SK-N-SH (cell line): ENCODE data around the gene NRDE2.

Source experiments
- CHD2 ChIP-seq: fragments of 150-350 bp; IDR thresholded peaks from 2 replicates; pipeline ENCODE4 v1.6.1; 2018; ENCODE audit warnings: low read length; ENCODE audit not compliant: partially characterized antibody
- NFIC ChIP-seq: IDR thresholded peaks from 2 replicates; pipeline ENCODE4 v1.4.0; 2012; ENCODE audit warnings: borderline replicate concordance
- POLR2AphosphoS5 ChIP-seq: IDR thresholded peaks from 2 replicates; pipeline ENCODE4 v1.6.1; 2012; ENCODE audit warnings: low read depth, low read length
- RFX5 ChIP-seq: IDR thresholded peaks from 2 replicates; pipeline ENCODE4 v1.6.1; 2012; ENCODE audit warnings: mild to moderate bottlenecking, improper control_type of control experiment, low read length
- SIN3A ChIP-seq: IDR thresholded peaks from 2 replicates; pipeline ENCODE4 v1.6.1; 2012; ENCODE audit warnings: low read depth, mild to moderate bottlenecking, low read length, moderate library complexity, borderline replicate concordance
- TAF1 ChIP-seq: IDR thresholded peaks from 2 replicates; pipeline ENCODE4 v1.6.1; 2012; ENCODE audit warnings: low read depth, mild to moderate bottlenecking, low read length, moderate library complexity, borderline replicate concordance
- TF ChIP-seq, protein P1 (sequence below): IDR thresholded peaks from 2 replicates; pipeline ENCODE4 v1.6.1; 2012; ENCODE audit warnings: mild to moderate bottlenecking, low read depth, low read length, moderate library complexity
- TF ChIP-seq, protein P2 (sequence below): fragments of 200-600 bp; sonication (generic); IDR thresholded peaks from 2 replicates; pipeline ENCODE4 v1.6.1; 2017; ENCODE audit warnings: antibody characterized with exemption, mild to moderate bottlenecking, moderate library complexity

DNA sequence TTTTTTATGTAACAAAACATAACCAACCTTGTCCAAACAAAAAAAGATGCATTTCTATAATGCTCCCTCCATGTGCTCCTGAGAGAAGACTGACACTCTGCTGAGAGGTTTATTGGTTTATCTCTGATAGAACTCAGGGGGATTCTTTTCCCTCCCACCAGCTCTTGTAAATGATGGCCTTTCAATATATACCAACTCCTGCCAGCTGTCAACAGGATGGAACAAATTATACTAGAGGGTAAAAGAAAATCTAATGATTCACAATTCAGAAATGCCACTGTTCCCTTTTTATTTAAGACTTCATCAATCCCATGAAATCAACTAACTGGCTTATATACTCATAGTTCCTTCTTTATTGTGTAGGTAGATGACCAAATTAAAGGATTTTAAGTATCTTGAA lies 50.0 kb downstream of the NRDE2 start:
- TF ChIP-seq, protein P1, sequence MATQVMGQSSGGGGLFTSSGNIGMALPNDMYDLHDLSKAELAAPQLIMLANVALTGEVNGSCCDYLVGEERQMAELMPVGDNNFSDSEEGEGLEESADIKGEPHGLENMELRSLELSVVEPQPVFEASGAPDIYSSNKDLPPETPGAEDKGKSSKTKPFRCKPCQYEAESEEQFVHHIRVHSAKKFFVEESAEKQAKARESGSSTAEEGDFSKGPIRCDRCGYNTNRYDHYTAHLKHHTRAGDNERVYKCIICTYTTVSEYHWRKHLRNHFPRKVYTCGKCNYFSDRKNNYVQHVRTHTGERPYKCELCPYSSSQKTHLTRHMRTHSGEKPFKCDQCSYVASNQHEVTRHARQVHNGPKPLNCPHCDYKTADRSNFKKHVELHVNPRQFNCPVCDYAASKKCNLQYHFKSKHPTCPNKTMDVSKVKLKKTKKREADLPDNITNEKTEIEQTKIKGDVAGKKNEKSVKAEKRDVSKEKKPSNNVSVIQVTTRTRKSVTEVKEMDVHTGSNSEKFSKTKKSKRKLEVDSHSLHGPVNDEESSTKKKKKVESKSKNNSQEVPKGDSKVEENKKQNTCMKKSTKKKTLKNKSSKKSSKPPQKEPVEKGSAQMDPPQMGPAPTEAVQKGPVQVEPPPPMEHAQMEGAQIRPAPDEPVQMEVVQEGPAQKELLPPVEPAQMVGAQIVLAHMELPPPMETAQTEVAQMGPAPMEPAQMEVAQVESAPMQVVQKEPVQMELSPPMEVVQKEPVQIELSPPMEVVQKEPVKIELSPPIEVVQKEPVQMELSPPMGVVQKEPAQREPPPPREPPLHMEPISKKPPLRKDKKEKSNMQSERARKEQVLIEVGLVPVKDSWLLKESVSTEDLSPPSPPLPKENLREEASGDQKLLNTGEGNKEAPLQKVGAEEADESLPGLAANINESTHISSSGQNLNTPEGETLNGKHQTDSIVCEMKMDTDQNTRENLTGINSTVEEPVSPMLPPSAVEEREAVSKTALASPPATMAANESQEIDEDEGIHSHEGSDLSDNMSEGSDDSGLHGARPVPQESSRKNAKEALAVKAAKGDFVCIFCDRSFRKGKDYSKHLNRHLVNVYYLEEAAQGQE, result no peak
- TF ChIP-seq RFX5 (no peak), POLR2AphosphoS5 (no peak), NFIC (no peak), SIN3A (no peak), CHD2 (no peak), TAF1 (no peak)
- TF ChIP-seq, protein P2, sequence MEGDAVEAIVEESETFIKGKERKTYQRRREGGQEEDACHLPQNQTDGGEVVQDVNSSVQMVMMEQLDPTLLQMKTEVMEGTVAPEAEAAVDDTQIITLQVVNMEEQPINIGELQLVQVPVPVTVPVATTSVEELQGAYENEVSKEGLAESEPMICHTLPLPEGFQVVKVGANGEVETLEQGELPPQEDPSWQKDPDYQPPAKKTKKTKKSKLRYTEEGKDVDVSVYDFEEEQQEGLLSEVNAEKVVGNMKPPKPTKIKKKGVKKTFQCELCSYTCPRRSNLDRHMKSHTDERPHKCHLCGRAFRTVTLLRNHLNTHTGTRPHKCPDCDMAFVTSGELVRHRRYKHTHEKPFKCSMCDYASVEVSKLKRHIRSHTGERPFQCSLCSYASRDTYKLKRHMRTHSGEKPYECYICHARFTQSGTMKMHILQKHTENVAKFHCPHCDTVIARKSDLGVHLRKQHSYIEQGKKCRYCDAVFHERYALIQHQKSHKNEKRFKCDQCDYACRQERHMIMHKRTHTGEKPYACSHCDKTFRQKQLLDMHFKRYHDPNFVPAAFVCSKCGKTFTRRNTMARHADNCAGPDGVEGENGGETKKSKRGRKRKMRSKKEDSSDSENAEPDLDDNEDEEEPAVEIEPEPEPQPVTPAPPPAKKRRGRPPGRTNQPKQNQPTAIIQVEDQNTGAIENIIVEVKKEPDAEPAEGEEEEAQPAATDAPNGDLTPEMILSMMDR, result no peak
